Sigmoid colon (tissue), 4 donors: ENCODE results near the gene DKK3.

Experiments used
- CTCF ChIP-seq, 4 experiments: fragments of 450-650 bp in 3 of 4; fragments of 200-600 bp in 1 of 4; IDR thresholded peaks; one replicate each; pipeline ENCODE4 v1.5.1; 2016 to 2019; ENCODE audit warnings: antibody characterized with exemption in 4 of 4, mild to moderate bottlenecking in 3 of 4, moderate library complexity in 2 of 4
- EP300 ChIP-seq, 4 donors: sonication (generic); formaldehyde crosslinking; IDR thresholded peaks; one replicate each; pipeline ENCODE4 v1.6.1; 2017; ENCODE audit warnings: antibody characterized with exemption in 4 of 4
- POLR2A ChIP-seq, 2 donors: fragments of 450-650 bp; IDR thresholded peaks; one replicate each; pipeline ENCODE4 v1.6.1; 2016; ENCODE audit warnings: antibody characterized with exemption in 2 of 2, mild to moderate bottlenecking in 2 of 2, moderate library complexity in 2 of 2
- POLR2AphosphoS5 ChIP-seq, 4 donors: sonication (generic); formaldehyde crosslinking; IDR thresholded peaks; one replicate each; pipeline ENCODE4 v1.6.1; 2017; ENCODE audit warnings: antibody characterized with exemption in 4 of 4

GRCh38 chr11:11977206-11977938 lies 31.1 kb downstream of the DKK3 start:
- TF ChIP-seq CTCF (IDR thresholded peaks at IDR 0.05), result no peak
- TF ChIP-seq POLR2AphosphoS5 (IDR thresholded peaks at IDR 0.05), result peak in 3 of 4 donors; percentile 29 to 50 (median 37)
- TF ChIP-seq POLR2A (IDR thresholded peaks at IDR 0.05), result no peak
- TF ChIP-seq EP300 (IDR thresholded peaks at IDR 0.05), result no peak
